CD4-positive, alpha-beta T cell treated with Interleukin-2 at 100 ng/mL for 4 hours (primary cell): Measurements from ENCODE around the gene B3GNT9.
"Not testable (repeated sequence)": the region's sequence is repeated elsewhere in the genome, so short reads cannot be mapped to it uniquely, and the experiment has no call there.

Experiments
- DNase-seq: peaks from one replicate; pipeline ENCODE4 v3.0.0-alpha.2; 2020; ENCODE audit warnings: low spot score

Gene B3GNT9

DNA sequence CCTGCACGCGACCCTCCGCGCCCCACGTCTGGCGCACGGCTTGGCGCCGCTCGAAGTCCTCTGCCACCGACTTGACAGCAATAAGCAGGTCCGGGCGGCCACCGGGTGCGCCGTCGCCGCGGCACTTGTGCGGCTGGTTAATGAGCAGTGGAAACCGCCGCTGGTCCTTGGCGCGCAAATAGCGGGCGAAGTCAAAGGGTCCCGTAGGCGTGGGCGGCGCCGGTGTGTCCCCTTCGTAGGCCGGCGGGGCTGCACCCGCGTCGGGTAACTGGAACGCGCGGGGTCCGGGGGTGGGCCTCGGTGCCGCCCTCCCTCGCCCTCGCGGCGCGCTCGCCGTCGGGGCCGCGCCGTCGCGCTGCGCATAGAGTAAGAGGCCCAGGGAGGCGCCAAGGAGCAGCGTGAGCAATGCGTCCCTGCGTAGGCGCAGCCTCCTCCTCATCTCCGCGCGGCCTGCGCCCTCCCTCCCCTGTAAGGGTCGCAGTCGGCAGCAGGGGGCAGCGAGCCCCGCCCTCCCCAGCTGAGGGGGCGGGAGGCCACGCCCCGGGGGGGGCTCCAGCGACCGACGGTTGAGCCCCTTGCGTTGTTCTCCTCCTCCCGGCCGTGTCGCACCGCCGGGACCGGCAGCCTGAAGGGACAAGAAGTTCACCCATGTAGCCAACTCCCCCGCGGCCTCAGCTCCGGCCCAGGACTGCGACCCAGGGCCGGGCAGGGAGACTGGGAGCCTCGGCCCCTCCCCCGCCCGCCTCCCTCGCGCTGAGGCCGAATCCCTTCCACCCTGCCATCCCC, 558 bp downstream of the B3GNT9 start:
- DNase-seq: peak; percentile 50

DNA sequence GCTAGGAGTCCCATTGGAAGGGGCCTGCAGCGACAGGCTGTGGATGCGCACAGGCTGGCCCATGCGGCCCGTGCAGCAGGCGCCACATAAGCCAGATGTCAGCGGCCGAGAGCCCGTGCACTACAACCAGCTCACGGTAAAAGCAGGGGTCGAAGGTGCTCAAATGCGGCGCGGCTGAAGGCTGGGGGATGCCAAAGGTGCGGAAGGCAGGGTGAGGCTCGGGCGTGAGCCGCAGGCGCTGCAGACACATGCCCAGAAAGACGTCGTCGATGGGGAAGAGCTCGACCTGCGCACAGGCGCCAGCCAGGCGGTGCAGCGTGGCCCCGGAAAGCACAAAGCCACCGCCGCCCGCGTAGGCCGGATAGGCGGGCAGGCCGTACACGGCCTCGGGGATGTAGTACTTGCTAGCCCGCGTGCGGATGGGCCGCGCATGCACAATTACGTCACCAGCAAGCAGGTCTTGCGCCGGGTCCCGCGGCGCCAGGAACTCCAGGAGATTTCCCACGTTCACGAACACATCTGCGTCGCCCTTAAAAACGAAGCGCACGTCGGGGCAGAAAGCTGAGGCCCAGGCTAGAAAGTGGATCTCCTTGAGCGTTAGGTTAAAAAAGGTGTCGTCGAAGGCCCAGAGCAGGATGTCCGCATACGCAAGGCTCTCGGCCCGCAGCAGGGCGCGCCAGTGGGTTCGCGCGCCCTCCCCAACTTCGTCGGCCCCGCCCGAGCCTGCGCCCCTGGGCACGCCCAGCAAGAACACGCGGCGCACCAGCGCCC, 1.3 kb downstream of the B3GNT9 start:
- no peak for DNase-seq

DNA sequence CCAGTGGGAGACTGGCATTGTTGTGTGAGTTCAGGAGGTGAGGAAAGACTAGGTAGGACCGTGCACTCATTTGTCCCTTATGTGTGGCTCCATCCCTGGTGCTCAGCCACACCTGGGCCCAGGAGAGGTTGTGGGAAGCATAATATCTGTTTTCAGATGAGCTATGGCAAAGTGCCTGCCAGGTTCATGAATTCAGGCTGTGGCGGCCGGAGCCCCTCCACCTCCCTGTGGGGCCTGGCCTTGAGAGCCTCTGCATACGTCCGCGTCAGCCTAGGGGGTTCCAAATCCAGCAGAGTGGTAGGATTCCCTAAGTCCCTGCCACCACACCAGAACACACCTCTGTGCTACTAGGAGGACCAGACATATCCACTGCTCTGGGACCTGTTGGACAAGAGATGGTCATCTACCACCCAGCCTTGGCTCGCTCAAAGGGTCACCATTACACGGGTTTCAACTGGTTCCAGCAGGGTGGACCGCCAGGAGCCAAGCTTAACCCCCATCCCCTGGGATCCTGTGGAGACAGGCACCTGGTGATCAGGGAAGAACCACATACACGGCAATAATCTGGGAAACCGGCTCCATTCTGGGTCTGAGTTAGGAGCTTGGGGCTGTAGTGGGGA, 2.0 kb downstream of the B3GNT9 start:
- no peak for DNase-seq

DNA sequence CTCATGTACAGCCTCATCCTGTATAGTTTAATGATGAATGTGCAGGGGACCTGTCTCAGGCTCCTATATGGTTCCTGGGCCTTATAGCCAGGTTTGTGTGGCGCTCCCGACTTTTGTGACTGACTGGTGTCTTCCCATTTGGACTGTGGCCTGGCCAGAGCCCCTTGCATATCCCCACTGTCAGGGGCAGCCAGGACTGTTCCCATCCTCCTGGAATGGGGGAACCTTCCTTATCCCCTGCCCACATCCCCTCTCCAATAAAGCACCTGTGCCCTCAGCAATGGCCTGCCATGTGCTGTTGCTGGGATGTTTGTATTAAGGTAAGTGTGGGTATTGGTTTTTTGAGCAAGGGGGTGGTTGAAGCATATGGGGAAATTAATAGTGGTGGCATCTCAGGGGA, 2.6 kb downstream of the B3GNT9 start:
- no peak for DNase-seq

DNA sequence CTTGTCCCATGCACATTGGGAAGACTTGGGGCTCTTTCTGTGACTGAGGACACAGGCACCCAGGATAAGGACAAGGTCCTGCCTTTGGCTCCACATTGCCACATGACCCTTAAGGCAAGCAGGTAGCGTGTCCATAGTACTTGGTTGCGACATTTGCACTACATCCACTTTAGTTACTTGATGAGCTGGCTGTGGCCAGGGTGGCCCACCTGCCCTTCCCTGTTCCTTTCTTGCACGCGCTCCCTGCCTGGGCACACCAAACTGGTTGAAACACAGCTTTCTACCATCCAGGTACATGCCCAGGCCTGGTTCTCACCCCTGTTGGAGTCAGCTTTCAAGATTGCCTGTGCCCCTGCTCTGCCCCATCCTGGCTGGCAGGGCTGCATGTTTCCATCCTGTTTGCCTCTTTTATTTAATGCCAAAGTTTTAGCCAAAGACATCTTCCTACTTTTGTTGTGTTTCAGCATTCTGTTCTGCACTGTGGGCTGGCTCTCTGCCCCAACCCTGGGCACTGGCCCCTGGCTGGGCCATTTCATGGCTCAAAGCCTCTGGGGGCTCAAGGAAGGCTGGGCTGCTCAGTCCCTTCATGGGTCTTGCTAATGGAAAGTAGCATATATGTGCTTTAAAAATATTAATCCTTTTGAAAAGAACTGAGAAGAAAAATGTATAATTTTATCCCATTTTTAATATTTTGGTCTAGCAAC, 3.2 kb downstream of the B3GNT9 start:
- DNase-seq: no peak

DNA sequence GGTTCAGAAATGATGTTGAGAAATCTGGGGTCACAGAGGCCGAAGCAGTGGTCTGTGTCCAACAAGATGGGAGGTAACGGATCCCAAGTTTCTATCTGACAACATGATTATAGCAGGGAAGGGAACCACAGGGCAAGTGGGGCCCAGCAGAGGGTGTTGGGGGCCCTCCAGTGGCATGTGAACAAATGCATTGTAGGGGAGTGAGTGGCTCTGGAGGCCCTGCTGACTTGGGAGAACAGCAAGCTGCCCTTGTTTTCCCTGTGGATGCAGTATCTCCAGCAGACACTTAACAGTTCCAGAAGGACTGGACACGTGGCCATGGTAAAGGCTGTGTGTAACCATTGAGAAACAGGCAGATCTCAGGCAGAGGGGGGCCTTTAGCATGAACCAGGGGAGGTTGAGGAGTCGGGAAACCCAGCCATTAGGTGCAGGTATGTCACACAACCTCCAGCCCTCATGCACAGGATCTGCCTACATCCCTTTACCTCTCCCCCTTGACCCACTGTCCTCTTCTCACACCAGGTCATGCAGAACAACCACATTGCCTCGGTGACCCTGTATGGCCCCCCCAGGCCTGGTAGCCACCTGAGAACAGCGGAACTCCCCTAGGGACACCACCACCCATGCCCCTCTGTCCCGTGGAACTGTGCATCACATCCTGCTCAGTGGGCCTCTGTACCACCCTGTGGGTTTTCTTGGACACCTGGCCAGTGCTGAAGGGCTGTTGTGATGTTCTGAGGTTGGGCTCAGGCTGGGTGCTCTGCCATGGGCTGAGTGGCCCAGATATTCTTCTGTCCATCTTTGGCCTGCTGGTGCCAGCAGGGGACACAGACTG, 4.1 kb downstream of the B3GNT9 start:
- DNase-seq: no peak

DNA sequence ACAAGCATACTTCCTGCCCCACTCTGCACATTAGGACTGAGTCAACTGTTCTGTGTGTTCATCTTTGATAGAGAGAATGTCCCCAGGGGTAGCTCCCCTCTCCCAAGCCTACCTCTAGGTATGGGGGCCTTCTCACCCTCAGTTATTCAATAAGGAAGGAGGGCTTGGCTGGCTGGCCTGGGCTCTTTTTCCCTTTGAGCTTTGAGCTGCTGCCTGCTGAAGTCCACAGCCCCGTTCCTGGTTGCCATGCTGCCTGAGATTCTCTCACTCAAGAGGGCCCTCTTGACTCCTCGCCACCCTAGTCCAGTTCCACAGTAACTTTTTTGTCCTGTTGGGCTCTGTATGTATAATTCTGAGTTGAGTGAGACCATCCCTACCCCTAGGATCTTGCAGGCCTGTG, 5.1 kb downstream of the B3GNT9 start:
- DNase-seq: no peak

DNA sequence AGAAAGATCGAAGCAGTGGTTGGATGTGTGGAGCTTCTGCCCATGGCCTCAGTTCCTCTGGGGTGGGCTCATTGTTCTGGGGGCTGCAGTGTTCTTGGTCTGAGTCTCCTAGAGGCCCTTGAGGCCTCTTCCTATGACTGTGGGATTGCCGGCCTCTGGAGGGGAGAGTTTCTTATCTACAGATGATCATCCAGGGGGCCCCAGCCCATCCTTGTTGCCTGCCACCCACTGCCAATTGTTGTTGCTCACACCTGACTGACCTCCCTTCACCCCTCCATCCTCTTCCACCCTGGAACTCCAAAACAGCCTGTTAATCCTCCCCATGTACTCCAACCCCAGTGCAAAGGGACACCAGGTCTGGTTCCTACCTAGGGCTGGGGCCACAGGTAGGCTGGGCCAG, 5.9 kb downstream of the B3GNT9 start:
- DNase-seq: no peak

DNA sequence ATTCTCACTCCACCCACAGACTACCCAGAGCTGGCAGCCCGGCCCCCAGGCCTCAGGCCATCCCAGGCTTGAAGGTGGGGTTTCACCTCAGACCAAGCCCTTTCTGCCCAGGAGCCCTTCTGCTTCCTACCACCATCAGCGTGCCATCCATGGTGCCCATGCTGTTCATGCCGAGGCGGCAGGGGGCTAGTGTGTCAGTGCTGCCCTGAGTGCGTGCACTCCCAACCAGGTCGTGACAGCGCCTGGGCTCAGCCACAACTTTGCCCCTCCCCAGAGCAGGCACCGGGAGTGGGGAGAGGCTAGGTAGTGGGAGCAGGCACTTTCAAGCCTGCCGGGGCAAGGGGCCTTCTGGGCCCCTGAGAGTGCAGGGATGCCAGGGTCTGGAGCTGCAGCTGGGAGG, 8.5 kb downstream of the B3GNT9 start:
- no peak for DNase-seq

DNA sequence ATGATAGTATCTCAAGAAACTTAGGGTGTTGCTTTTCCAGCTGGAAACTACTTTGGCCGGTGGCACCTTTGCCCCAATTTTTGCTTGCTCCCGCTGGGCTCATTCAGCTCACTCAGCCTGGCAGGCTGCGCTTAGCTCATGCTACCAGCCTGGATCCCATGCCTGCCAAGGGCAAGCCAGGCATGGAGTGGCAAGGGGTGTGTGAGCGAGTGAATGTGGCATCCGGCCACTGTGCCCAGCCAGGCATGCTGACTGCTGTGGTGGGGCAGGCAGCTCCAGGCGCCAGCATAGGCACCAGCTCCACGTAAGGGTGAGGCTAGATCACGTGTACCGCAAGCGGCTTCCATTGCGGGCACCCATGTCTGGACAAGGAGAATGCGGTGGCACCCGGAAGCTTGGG, 9.4 kb downstream of the B3GNT9 start:
- no peak for DNase-seq

DNA sequence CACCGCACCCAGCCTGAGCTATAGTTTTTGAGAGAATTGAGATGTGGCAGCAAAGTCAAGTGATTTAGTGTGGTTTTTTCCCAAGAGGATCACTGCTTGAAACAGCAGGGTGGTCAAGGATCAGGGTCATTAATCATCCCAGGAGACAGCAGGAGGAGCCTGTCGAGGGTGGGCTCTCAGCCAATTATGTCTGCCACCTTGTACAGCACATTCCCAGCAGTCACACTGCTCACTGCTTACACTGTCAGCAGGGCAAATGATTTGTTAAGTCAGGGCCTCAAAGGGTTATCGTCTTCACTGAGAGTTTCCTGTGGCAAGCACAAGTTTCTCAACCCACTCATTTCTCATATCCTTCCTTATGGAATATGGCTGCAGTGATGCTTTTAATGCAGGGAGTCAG, 13.2 kb downstream of the B3GNT9 start:
- DNase-seq: no peak

DNA sequence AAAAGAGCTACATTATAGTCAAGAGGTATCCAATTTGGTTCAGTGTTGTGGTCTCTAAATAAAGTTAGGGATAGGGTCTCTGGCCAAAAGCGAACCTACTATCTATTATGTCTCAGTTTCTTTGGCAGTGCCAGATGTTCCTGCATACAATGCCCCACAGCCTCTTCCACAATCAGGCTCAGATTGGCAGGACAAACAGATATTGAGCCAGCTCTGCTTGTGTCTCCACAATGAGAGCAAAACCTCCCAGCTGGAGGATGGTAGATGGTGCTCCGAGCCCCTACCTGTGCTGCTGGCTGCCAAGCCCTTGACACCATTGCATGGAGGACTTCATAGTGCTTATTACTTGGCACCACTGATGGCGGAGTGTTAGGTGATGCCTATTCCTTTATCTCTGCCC, 21.4 kb downstream of the B3GNT9 start:
- DNase-seq: no peak

DNA sequence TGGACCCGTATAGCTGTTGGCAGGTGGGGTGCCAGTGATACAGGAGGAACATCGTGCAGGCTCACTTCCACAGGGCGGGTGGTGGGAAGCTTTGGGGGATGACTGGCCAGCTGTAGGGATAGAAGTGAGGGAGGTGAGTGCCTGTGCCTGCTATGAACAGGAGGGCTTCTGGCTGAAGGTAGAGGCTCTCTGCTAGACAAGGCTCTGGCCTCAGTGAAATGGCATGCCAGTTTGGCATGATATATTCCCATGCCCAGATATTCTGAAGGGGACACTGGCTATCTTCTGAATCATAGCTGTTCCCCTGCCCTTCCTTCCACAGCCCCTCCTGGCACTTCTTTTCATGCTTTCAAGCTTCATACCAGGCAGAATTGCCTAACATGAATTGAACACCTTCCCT, 21.9 kb downstream of the B3GNT9 start:
- DNase-seq: no peak

DNA sequence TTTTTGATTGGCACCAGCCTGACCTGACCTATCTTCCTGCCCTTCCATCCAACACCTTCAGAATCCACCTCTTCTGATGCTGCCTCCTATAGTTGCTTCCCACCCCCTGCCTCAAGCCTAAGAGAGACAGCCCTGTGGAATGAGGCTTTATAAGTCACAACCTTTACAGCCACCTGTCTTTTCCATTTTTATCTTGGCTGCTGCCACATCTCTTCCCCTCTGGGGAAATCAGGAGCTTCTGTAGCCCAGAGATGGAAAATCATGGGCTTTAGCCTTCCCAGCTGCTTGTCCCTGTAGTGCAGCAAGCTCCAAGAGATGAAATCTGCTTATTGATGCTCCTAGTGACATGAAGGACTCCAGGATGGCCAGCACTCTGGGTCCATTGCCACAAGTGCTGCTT, 22.4 kb downstream of the B3GNT9 start:
- no peak for DNase-seq

DNA sequence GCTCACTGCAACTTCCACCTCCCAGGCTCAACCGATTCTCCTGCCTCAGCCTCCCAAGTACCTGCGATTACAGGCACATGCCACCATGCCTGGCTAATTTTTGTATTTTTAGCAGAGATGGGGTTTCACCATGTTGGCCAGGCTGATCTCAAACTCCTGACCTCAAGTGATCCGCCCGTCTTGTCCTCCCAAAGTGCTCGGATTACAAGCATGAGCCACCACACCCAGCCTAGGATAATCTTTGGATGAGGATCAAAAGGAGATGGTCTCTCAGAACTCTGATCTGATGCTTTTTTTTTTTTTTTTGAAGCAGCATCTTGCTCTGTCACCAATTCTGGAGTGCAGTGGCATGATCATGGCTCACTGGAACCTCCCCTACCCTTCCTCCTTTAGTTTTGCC, 28.0 kb downstream of the B3GNT9 start:
- not testable (repeated sequence) for DNase-seq

DNA sequence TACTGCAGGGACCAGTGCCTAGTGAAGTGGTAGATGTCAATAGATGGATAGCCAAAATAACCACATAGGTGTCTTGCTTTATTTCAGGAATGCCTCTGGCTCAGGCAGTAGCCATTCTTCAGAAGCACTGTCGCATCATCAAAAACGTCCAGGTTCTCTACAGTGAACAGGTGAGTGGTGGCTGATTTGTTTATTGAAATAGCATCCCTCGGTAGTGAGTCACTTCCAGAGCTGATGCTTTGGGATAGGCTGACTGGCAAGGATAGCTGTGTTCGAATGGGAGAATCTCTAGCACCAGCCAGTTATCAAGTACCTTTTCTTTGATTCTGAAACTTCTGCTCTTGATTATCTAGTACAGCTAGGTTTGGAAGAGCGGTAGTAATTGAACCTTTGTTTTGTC, 30.8 kb downstream of the B3GNT9 start:
- DNase-seq: no peak

DNA sequence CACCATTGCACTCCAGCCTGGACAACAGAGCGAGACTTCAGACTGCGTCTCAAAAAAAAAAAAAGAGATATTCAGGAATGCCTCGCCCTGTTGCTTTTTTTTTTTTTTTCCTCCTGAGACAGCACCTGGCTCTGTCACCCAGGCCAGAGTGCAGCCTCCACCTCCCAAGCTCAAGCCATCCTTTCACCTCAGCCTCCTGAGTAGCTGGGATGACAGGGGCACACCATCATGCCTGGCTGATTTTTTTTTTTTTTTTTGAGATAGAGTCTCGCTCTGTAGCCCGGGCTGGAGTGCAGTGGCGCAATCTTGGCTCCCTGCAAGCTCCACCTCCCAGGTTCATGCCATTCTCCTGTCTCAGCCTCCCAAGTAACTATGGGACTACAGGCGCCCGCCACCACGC, 33.1 kb downstream of the B3GNT9 start:
- DNase-seq: no peak

DNA sequence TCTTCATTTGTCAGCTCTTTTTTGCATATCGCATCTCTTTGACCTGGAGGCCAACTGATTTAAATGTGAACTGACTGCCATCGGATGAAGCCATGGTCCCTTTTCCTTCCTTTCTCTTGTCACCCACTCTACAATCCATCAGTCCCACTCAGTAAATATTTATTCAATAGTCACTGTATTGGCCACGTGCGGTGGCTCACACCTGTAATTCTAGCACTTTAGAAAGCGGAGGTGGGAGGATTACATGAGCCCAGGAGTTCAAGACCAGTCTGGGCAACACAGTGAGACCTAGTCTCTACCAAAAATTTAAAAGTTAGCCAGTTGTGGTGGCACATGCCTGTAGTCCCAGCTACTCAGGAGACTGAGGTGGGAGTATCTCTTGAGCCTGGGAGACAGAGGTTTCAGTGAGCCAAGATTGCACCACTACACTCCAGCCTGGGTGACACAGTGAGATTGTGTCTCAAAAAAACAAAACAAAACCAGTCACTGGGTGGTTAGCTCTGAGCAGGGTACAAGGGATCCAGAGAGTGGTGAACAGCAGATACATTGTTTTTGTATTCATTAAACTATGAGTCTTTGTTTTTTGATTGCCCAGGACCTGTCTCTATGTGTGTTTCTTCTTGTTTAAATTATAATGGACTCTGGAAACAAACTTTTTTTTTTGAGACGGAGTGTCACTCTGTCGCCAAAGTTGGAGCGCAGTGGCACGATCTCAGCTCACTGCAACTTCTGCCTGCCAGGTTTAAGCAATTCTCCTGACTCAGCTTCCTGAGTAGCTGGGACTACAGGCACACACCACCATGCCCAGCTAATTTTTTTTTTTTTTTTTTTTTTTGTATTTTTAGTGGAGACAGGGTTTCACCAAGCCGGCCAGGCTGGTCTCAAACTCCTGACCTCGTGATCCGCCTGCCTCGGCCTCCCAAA, 34.1 kb downstream of the B3GNT9 start:
- DNase-seq: no peak

DNA sequence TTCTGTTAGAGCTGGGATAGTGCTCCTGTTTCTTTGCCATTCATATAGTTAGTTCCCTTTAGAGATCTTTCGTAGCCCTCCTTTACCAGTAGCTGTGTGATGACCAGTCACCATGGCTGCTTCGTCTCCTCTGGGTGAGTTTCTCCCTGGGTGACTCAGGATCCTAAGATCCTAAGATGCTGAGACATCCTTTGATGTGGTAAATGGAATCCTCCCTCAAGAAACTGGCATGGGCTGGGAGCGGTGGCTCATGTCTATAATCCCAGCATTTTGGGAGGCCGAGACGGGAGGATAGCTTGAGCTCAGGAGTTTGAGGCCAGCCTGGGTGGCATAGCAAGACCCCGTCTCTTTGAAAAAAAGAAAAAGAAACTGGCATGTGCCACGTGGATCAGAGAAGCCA, 35.2 kb downstream of the B3GNT9 start:
- DNase-seq: no peak

DNA sequence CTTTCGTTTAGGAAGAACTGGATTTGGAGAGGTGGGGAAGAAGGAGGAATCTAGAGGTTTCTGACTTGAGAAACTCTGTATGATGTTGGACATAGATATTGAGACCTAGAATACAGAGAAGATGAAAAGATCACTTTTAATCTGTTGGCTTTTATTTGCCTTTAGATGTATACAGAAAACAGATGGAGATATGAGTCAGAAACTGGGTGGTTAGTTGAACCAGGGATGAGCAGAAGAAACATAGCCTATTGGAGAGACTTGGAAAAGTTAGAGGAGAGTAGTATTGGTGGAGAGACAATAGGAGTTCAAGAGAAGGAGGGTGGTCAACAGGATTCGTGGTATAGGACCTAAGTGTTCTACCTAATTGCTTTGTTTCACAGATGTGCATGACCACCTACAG, 36.0 kb downstream of the B3GNT9 start:
- DNase-seq: no peak
